ENCODE data around the gene DRGX.

The DRGX gene

DNA sequence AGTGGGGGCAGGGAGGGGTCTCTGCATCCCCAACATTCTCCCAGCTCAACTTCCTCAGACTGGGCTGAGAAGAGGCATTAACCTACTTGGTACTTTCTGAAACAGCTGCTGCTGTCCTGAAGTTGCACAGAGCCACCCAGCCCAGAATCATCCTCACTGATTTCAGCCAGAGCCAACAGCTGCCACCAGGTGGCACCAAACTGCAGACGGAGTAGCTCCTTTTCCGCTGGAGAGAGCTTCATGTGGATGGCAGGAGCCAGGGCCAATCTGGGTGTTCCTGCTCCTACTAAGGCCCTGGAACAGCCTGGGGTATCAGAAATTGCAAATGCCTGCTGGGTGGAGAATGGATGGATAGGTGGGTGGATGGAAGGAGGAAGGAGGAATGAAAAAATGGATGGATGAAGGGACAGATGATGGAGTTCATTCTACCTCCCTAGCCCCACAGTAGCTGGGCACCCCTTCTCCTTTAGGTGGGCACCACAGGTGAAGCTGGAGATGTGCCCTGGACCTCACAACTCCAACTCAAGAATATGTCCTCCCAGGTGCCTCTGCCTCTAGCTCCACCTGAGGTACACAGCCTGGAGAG is 11.8 kb upstream of the DRGX start:
- peak; percentile 44 for DNase-seq (ENCODE audit: low read depth)

DNA sequence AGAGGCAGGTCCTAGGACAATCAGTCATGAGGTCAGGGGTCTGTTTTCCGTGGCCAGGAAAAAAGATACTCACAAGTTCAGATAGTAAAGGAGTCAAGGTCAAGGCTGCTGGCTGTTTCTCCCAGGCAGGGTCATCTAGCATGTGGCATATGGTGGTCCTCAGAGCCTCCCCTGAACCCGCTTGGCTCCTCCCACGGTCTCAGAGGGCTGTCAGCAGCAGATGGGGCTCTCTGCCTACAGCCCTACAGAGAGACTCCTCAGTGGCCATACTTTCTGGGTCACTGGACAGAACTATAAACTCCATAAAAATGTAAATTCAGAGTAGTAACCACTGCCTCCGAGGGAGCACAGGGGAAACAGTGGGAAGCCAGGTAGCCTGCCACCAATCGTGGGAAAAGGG is 11.3 kb upstream of the DRGX start:
- DNase-seq (ENCODE audit: low read depth) = no peak

DNA sequence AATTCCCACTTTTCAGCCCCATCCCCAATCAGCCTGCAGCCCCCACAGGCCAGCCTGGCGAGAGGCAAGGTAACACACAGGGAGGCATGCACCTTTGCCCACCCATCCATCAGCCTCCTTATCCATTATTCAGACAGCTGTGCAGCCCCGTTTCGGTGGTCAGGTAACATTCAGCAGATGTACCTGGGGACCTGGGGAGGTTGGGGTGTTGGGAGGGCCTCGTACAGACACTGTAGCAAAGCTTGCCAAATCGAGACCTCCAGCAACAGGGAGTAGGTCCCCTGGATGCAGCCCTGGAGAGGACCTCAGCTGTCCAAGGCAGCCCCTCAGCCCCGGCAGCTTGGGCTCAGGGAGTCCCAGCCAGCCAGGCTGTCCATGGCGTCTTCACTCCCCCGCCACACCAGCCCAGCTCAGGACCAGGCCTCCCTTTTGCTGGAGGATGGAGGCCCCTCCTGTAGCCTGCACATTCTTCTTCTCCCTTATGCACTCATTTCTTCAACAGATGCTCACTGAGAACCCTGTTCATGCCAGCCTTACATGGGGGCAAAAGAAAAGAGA is 8.5 kb upstream of the DRGX start:
- no peak for DNase-seq (ENCODE audit: low read depth)

DNA sequence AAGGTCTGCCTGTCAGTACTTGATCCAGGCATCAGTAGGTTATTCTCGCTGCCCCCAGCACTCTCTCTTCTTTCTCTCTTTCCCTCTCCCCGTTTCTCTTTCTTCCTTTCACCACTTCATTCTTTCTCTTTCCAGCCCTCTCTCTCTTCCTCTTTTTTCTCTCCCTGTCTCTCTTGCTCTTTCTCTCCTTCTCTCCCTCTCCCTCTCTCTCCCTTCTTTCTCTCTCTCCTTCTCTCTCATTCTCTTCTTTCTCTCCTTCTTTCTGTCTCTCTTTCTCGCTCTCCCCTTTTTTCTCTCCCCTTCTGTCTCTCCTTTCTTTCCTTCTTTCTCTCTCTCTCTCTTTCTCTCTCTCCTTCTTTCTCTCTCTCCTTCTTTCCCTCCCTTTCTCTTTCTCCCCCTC is 7.5 kb upstream of the DRGX start:
- no peak for DNase-seq (ENCODE audit: low read depth)

DNA sequence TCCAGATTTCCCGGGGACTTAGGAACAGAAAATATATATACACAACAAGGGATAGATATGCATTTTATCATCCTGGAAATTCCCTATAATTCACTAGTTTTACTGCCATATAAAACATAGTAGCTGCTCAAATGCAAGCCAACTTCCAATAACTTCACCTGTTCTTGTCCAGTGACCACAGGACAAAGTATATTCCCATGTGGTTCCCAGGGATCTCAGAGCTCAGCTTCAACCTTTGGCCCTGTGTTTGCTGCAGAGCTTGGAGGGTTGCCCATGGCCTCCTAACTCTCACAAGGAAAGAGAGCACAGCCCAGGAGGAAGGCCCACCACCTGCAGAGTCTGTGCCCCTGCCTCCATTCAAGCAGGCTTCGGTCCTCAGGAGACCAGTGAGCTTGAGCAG is 4.5 kb upstream of the DRGX start:
- DNase-seq (ENCODE audit: low read depth) = no peak

DNA sequence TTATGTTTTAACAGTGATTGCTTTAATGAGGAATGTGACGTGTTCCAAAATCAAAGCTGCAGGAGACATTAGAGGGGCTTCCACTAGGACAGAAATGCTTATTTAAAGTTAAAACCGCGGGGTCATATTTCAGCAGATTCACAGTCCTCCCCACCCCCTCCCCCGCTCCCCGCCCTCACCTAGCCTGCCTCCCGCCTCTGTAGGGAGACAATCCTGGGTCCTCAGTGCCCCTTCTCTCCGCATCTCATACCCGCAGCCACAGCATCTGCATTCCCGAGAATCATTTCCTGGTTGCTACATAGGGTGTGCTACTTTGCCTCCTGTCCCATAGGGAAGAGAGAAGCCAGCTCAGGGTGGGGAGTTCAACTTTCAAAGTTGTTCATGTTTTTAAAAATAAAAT is 3.1 kb upstream of the DRGX start:
- DNase-seq (ENCODE audit: low read depth) = no peak

DNA sequence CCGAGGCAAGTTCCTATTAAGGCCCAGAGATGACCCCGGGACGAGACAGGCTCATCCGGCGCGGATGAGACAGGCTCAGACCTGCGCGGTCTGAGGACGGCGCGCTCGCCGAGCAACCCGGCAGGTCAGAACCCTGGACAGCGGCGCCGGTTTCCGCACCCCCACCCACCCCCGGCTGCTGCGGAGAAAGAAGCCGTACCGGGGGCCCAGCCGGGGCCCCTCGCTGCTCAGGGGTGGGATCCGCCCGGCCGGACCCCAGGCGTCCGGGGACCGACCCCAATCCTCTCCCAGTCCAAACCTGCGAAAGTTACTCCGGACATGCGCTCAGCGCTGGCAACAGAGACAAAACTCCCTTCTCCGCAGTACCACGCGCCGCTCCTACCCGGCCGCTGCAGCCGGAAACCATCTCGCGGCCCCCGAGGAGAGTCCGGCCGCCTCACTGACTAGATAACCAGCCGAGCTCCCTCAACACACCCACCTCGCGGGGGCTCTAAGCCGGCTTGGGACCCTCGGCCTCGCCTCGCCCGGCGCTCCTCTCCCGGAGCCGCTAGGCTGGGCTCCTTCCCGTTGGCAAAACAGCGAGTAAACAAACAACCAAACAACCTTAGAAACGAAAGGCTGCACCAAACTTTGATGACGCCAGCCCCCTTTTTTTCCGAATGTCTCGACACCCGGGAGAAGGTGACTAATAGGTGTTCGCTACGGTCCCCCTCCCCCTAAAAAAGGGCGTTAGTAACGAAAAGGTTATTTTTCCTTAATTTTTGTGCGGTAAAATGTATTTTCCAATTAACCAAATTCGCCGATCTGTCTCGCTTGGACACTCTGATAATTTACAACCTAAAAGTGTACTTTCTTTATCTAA is 2.3 kb upstream of the DRGX start:
- peak; percentile 8 for DNase-seq (ENCODE audit: low read depth)

DNA sequence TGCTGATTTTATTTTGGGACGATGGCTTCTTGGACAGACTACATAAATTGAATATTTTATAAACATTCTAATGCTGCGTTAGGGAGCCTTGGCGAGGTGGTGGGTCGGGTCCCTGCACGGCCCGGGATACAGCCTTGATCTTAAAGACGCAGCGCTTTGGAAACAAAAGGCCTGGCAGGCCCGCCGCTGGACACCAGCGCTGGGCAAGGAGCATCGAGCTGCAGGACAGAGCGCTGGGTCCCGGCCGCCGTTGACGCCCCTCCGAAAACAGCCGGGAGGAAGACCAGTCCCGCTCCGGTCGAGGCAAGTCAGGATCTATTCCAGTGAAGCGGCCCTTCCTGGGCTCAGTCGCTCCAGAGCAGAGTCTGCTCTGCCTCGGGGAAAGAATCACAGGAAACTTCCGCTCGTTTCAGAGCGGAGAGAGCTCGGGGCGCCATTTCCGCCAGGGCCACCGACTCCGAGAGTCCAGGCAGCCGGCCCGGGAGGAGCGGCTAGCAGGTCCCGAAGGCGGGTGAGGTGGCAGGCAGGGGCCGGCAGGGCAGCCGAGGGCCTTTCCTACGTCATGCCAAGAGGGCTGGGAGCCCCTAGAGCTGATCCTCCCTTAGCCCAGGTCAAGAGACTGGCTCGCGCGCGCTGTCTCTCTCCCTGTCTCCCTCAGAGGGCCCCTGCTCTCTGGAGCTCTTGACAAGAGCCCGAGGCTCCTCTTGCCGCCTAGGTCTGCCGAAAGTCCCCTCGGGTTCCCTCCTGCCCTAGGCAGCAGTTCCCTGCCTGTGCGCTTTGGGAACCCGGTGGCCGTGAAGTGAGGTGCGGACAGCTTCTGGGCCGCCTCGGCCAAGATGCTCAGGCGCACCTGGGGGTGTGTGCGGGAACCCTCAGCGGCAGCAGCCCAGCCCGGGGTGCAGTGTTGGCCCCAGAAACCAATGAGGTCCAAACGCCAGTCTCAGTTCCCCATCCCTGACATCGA is 1.4 kb upstream of the DRGX start:
- no peak for DNase-seq (ENCODE audit: low read depth)

DNA sequence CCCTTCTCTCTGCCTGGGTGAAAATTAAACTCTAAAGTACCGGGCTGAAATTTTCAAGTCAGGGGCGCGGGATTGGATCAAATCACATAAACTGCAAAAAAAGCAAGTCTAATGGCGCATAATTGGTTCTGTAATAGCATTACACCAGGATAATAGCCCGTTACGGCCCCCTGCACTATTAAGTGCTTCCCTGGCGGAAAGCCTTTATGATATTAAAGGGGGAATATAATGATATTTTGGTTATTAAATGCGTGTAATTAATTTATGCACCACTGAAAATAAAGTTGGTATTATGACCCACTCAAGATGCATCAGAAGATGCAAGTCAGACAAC is 744 bp upstream of the DRGX start:
- DNase-seq (ENCODE audit: low read depth) = no peak

DNA sequence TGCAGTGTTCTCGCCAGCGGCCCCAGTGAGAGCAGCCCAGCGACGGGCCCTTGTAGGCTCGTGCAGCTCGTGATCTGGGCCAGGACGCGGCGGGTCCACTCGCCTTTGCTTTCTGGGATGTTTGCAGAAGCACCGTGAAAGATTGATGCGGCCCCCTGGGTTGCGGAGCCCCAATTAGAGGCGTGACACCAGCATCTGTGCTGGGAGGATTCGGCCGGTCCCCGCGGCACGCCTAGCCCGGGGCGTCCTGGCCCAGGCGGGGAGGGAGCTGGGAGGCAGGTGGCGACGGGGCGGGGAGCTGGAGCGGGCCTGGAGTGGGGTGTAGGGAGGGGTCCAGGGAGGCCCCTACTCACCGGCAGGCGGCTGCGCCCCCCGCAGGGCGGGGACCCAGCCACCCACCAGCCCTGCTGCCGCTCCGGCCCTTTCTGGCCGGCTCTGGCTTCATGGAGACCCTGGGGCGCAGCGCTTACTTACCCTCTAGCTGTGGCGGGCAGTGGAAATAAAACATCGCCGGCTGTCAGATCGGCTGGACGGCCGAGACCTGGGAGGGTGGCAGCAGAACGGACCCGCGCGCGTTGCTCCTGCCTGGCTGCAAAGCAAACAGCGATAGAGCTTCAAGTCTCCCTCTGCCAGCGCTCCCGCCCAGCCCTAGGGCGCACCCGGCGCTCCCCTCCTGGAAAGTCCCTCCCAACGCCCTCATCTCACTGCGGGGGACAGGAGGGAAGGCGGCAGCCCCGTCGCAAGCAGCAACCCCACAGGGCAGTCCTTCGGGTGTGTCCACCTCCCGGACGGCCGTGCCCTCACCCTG is 752 bp downstream of the DRGX start:
- no peak for DNase-seq (ENCODE audit: low read depth)

DNA sequence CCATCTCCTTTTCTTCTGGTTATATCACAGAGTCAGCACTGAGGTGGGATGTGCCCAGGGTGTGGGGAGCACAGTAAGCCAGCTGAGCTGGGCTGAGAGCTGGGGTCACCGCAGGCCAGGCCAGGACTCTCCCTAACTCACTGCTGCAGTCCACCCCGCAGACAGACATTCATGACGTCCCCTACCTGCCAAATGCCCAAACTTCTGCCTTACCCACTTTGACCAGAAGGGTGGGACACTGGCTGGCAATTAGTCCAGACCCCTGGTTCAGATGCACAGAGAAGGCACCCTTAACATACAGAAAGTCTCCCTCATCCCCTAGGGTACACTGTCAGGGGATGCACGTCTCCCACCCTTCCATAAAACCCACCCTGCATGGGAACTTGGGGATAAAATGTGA is 2.1 kb downstream of the DRGX start:
- no peak for DNase-seq (ENCODE audit: low read depth)

DNA sequence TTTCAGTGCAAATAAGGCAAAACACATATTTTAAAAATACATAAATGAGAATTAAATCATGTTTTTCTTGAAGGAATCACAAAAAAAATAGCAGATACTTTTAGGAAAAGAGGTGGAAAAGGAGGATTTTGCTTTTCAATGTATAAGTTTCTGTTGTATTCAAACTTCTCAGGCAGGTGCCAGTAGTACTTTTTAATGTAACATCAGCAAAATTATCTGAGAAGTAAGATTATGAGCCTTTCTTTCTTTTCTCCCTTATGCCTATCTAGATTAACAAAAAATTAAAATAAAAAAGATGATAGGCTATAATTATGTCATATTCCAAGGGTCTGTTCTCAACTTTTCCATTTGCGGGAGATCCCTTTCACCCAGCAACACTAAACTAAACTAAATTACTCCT is 2.6 kb downstream of the DRGX start:
- DNase-seq (ENCODE audit: low read depth) = no peak

DNA sequence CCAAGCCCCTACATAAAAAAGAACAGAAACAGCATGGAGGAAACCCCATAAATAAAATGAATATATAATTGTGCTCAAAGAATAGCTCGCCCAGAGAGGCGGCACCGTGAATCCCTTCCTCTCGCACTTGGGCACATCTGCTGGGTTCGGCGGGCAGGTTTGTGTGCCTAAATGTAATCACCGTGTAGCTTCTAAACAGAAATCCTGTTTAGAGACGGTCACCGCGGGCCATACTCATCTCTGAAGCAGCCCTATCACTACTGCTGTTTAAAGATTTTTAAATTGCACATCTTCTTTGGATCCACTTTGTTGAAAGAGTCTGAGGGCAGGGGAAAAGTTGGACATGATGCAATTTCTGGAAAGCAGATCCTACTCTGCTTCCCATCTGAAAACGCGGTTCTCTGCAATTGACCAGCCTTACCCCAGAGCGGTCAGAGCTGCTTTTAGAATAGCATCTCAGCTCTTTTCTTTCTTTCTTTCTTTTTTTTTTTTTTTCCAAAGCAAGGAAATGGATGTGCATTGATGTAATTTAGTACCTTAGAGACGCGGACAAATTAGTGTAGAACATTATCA is 6.4 kb downstream of the DRGX start:
- no peak for DNase-seq (ENCODE audit: low read depth)

DNA sequence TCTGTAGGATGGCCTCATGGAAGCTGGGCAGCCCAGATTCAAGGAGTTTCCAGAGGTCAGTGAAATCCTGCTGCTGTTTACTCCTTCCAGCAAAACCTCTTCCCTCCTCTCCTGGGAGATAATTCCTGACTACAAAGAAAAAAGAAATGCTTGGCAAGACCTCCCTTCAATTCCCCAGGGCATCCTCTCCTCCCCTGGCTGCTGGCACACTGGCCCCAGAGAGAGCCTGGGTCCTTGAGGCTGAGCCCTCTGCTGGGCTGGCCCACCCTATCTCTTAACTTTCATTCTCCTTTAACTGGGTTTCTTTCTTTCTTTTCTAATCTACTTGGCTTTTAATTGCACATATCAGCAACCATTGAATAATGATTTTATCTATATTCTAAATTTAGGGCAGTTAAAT is 7.7 kb downstream of the DRGX start:
- no peak for DNase-seq (ENCODE audit: low read depth)

DNA sequence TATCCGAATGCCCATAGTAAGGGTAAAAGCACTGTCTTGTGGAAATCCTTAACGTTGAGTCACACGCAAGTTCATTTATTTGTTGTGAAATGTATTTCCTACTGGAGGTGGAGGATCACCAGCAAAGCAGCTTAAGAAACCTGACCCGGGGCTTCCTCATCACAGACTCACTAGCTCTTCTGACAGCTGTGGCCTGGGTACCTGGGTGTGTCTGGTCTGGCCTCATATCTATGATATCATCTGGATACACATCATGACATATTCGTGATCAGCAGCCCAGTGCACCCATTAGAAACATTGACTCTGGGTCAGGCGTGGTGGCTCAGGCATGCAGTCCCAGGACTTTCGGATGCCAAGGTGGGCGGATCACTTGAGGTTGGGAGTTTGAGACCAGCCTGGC is 8.8 kb downstream of the DRGX start:
- peak; percentile 6 for DNase-seq (ENCODE audit: low read depth)

DNA sequence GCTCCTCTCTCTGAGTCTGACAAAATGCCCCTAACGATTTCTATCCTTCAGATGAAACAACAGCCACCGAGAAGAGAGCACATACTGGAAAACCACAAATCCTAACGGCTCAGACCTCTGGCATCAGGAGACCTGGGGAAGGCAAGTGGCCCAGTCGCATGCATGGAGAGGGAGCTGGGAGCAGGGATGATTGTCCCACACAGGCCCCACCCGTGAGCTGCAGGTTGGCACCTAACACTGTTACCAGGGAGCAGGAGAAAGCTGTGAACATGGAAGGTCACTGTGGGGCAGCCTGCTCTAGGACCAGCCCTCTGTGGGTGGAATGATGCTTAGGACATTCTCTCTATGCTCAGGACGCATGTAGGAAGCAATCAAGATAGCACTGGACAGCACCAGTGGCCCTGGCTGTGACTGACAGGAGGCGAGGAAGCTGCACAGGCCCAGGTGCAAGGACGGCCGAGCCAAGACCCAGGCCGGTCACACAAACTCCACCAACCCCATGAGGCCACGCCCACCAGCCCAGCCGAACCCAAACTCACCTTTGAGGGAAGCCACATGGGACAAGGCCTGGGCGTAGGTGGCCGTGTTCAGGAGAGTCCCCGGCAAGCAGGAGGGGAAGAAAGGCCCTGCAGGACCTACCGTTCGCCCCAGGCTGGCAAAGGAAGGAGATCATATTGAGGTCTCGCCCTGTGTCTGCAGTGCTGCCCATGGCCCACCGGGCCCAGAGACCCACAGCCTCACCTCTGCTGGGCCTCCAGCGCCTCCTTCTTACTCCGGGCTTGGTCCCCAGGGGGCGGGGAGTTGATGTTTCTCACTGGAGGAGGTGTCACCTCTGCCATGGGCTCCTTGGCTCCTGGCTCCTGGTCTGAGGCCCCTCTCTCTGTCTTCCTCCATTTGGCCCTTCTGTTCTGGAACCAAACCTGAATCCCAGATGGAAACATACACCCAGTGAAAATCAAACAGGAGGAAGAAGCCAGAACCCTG is 9.7 kb downstream of the DRGX start:
- DNase-seq (ENCODE audit: low read depth) = no peak

DNA sequence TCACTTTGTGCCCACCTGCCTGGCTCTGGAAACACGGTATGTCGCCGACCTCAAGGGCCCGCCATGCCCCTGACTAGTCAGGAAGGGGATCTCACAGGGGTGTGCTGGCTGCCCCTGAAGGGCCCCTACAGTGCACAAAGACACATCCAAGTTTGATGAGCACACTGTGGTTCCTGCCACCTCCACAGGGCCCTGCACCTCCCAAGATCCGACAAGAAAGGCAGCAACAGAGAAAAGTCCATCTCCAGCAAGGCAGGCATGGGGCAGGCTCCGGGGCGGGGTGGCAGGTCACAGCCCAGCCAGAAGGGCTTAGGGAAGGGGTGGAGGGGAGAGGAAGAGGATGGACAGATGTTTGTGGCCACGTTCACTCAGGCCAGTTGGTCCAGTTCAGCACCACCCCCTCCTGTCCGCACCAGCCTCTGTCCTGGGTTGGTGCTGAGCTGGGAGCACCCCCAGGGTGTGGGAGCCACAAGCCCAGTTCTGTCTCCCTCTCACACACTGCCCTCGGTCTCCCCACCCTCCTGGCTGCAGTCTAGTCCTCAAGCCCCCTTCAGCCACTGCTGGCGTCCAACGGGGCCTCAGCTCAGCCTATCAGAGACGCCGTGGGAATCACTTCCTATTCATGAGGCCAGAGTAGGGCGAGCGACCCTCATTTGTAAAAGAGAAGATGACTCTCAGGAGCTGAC is 11.5 kb downstream of the DRGX start:
- DNase-seq (ENCODE audit: low read depth) = no peak

DNA sequence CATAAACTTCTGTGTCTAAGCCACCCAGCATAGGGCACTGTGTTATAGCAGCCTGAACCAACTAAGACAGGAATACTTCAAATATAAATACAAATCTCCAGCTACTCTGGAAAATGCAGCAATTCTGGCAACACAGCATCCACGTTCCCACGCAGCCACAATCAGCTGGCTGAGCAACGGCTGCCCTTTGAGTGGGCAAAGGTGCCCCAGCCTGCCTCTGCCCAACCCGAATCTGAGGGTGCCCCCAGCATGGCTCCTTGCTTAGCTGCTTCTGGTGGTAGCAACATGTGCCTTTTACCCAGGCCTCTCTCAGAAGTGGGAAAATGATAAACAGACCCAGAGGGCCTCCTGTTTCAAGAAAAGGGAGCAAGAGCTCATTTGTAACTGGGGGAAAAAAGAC is 12.0 kb downstream of the DRGX start:
- DNase-seq (ENCODE audit: low read depth) = no peak

DNA sequence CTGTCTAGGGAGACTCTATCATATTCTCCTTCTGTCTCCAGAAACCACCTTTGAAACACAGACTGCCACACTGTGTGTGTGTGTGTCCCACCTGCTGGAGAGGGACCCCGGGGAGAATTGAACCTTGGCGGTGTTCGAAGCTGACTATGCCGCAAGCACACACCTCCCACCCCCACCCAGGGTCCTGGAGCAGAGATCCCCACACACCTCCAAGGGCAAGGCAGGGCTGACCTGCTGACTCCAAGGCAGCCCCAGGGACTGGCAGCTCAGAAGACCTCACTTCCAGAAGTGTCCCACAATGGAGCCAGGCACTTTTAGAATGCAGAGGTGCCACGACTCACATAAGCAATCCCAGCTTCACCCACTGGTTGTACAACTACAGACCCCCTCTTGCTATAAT is 13.1 kb downstream of the DRGX start:
- no peak for DNase-seq (ENCODE audit: low read depth)

DNA sequence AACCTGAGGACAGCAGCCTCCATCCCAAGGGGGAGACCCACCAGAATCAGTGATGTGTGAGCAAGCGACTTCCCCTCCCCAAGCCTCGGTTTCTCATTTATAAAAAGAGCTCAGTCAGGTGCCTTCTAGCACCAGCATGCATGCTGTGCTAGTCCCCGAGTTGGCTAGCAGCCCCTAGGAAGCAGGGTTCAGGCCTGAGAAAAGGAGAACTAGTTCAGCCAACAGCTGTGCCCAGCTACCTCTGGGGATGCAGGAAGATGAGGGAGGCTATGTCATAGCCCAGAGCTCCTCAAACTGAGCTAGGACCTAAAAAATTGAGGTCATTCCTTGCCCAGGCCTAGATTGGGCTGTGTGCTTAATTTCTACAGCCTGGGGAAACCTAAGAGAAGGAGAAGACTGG is 13.7 kb downstream of the DRGX start:
- no peak for DNase-seq (ENCODE audit: low read depth)
